GM12878 (cell line): ENCODE results near the gene KLHL3. TPM values are rescaled to one million over a fixed set of nuclear protein-coding genes. Genes with fewer than 3 reads are reported as not detected.
A peak's percentile ranks its signal among the peaks of the same experiment; 100 is the strongest.

Source experiments
- ATAC-seq: fragments of 200-7000 bp; cut with Tn5 transposase; 3 replicates; pipeline ENCODE4 v1.9.1; 2020; ENCODE audit warnings: mild to moderate bottlenecking, moderate library complexity
- BruUV-seq: library from RNA; stranded (reverse); fragments of 400-500 nt; replicated peaks from 2 replicates; lab custom pipeline; 2021; lab: Mats Ljungman, UMichigan
- CTCF ChIA-PET: fragments of 300-600 bp; sonication (Branson Sonifier 250); formaldehyde crosslinking; extraction: SDS; loops from one replicate; lab custom pipeline; 2021; ENCODE audit warnings: inconsistent platforms; lab: Yijun Ruan, JAX
- POLR2A ChIA-PET: fragments of 350-600 bp; formaldehyde crosslinking; extraction: SDS; loops from one replicate; lab custom pipeline; 2021; ENCODE audit warnings: inconsistent platforms; lab: Charles Lee
- RAD21 ChIA-PET: fragments of 300-600 bp; sonication (Branson Sonifier 250); formaldehyde crosslinking; loops from one replicate; lab custom pipeline; 2023; ENCODE audit warnings: antibody characterized with exemption; ENCODE audit not compliant: unreplicated experiment; lab: Charles Lee
- SMC1A ChIA-PET: fragments of 300-600 bp; sonication (Branson Sonifier 250); formaldehyde crosslinking; loops from one replicate; lab custom pipeline; 2023; ENCODE audit not compliant: unreplicated experiment, uncharacterized antibody; lab: Charles Lee
- DNase-seq: peaks from one replicate; pipeline ENCODE4 v3.0.0-alpha.2; 2011; ENCODE audit warnings: low read depth, low spot score
- FAIRE-seq: peaks from 3 replicates; lab custom pipeline; 2011; peaks lifted over from hg19 to GRCh38; lab: Jason Lieb, UNC
- H2AFZ ChIP-seq: 2 replicates; pipeline ENCODE4 v1.6.0; 2011; ENCODE audit warnings: low read depth, low read length, control low read depth; ENCODE audit not compliant: control insufficient read depth
- H3K27ac ChIP-seq: 2 replicates; pipeline ENCODE4 v1.5.1; 2011; ENCODE audit warnings: control low read depth; ENCODE audit not compliant: control insufficient read depth, insufficient read depth
- H3K27me3 ChIP-seq, 2 experiments: replicated peaks in 1 of 2; 2 replicates each; pipeline versions ENCODE4 v1.6.0 to v1.6.1; 2011; ENCODE audit warnings: low read length in 1 of 2; ENCODE audit not compliant: control insufficient read depth in 2 of 2, insufficient read depth in 2 of 2
- H3K36me3 ChIP-seq, 2 experiments: 2 replicates each; pipeline ENCODE4 v1.5.1; 2011; ENCODE audit warnings: low read length in 1 of 2; ENCODE audit not compliant: control insufficient read depth in 2 of 2, insufficient read depth in 2 of 2
- H3K4me1 ChIP-seq: 2 replicates; pipeline ENCODE4 v1.6.1; 2011; ENCODE audit warnings: mild to moderate bottlenecking, low read length, moderate library complexity, mixed read lengths; ENCODE audit not compliant: control insufficient read depth, insufficient read depth
- H3K4me2 ChIP-seq: 2 replicates; pipeline ENCODE4 v1.6.0; 2011; ENCODE audit warnings: control low read depth; ENCODE audit not compliant: control insufficient read depth, insufficient read depth
- H3K4me3 ChIP-seq: fragments of 200-600 bp; sonication (generic); 2 replicates; pipeline ENCODE4 v1.5.1; 2016
- H3K79me2 ChIP-seq: 2 replicates; pipeline ENCODE4 v1.6.0; 2011; ENCODE audit warnings: low read length; ENCODE audit not compliant: control insufficient read depth, insufficient read depth
- H3K9ac ChIP-seq: 2 replicates; pipeline ENCODE4 v1.8.0; 2011; ENCODE audit warnings: low read length, control low read depth, mixed read lengths; ENCODE audit not compliant: control insufficient read depth, insufficient read depth
- H3K9me3 ChIP-seq: replicated peaks from 3 replicates; pipeline ENCODE4 v1.5.1; 2011; ENCODE audit warnings: mild to moderate bottlenecking, low read length; ENCODE audit not compliant: control insufficient read depth, insufficient read depth
- H4K20me1 ChIP-seq: 2 replicates; pipeline ENCODE4 v1.6.0; 2011; ENCODE audit not compliant: control insufficient read depth, insufficient read depth
- BCL11A ChIP-seq: IDR thresholded peaks from 2 replicates; pipeline ENCODE4 v1.6.1; 2011; ENCODE audit warnings: low read depth, low read length
- CBFB ChIP-seq: IDR thresholded peaks from 2 replicates; pipeline ENCODE4 v1.6.1; 2016; ENCODE audit warnings: antibody characterized with exemption, low read depth
- CREB1 ChIP-seq: IDR thresholded peaks from 2 replicates; pipeline ENCODE4 v1.6.1; 2012; ENCODE audit warnings: low read depth, mild to moderate bottlenecking, inconsistent platforms
- EZH2 ChIP-seq: IDR thresholded peaks from 2 replicates; pipeline ENCODE4 v1.6.1; 2012; ENCODE audit warnings: low read depth, mild to moderate bottlenecking, control low read depth, inconsistent platforms, low read length, borderline replicate concordance; ENCODE audit not compliant: control insufficient read depth
- HCFC1 ChIP-seq: fragments of 150-350 bp; IDR thresholded peaks from 2 replicates; pipeline ENCODE4 v1.6.1; 2014; ENCODE audit warnings: low read length
- KAT2A ChIP-seq: conservative IDR thresholded peaks from 2 replicates; pipeline ENCODE4 v1.6.1; 2011; ENCODE audit warnings: low read depth, low read length; ENCODE audit not compliant: control insufficient read depth
- POLR2AphosphoS2 ChIP-seq: IDR thresholded peaks from 2 replicates; pipeline ENCODE4 v1.6.1; 2011; ENCODE audit warnings: low read depth, mild to moderate bottlenecking, low read length, improper control_type of control experiment, moderate library complexity
- POU2F2 ChIP-seq: IDR thresholded peaks from 3 replicates; pipeline ENCODE4 v1.6.1; 2011; ENCODE audit warnings: low read depth, mild to moderate bottlenecking, low read length, borderline replicate concordance
- RBBP5 ChIP-seq: fragments of 200-600 bp; sonication (generic); conservative IDR thresholded peaks from 2 replicates; pipeline ENCODE4 v1.6.1; 2016
- RCOR1 ChIP-seq: conservative IDR thresholded peaks from 2 replicates; pipeline ENCODE4 v1.6.1; 2012; ENCODE audit warnings: low read depth, low read length, improper control_type of control experiment
- SMAD1 ChIP-seq: fragments of 450-650 bp; IDR thresholded peaks from 2 replicates; pipeline ENCODE4 v1.6.1; 2018; ENCODE audit warnings: mild to moderate bottlenecking, low read depth; ENCODE audit not compliant: partially characterized antibody
- SUZ12 ChIP-seq: fragments of 200-600 bp; sonication (generic); IDR thresholded peaks from one replicate; pipeline ENCODE4 v1.6.1; 2018; ENCODE audit warnings: antibody characterized with exemption, mild to moderate bottlenecking; ENCODE audit not compliant: unreplicated experiment
- TAF1 ChIP-seq: IDR thresholded peaks from 2 replicates; pipeline ENCODE4 v1.6.1; 2011; ENCODE audit warnings: mild to moderate bottlenecking, low read depth, low read length, borderline replicate concordance
- TCF12 ChIP-seq: IDR thresholded peaks from 2 replicates; pipeline ENCODE4 v1.6.1; 2011; ENCODE audit warnings: low read depth, mild to moderate bottlenecking, low read length
- WGBS: methylation state at CpG from one replicate; pipeline ENCODE4 v1.1.6; 2016; ENCODE audit warnings: low lambda C conversion rate; ENCODE audit not compliant: insufficient replicate concordance, insufficient coverage; ENCODE audit errors: missing lambda C conversion rate; 5-methylcytosine and 5-hydroxymethylcytosine counted together
- in situ Hi-C: fragments of 300-500 bp; cut with MboI; formaldehyde crosslinking; loops from 9 replicates; pipeline ENCODE4 v1.14.3; 2018; ENCODE audit warnings: mixed read lengths
- intact Hi-C: fragments of 100-400 bp; cut with micrococcal nuclease; formaldehyde crosslinking; loops from one replicate; pipeline ENCODE4 v1.14.2; 2022; ENCODE audit not compliant: unreplicated experiment
- polyA plus RNA-seq, 11 experiments: library from polyadenylated mRNA; depleted of rRNA in 4 of 11; unstranded in 6 of 11; stranded (reverse) in 5 of 11; fragments of >200 nt; fragmentation: Nextera tagmentation in 4 of 11; fragmentation: Illumina TruSeq in 1 of 11; extraction: Ambion mirVana in 4 of 11; extraction: Trizol in 1 of 11; gene quantifications; 1 replicate in 1 of 11; 2 replicates in 10 of 11; pipeline versions ENCODE4 v1.2.1 to v1.2.3, GENCODE V29; 2011 to 2016; ENCODE audit warnings: inconsistent platforms in 2 of 11, missing spikeins in 2 of 11, low read depth in 1 of 11
- total RNA-seq, 4 experiments: library from RNA; depleted of rRNA in 3 of 4; stranded (reverse); fragments of >200 nt in 3 of 4; fragmentation: Illumina TruSeq in 1 of 4; extraction: Trizol in 1 of 4; gene quantifications; 2 replicates each; pipeline versions ENCODE4 v1.2.1 to v1.2.3, GENCODE V29; 2013 to 2021
- TF ChIP-seq, protein P1 (sequence below): fragments of 450-650 bp; IDR thresholded peaks from 2 replicates; pipeline ENCODE4 v1.6.1; 2017; ENCODE audit warnings: mild to moderate bottlenecking, moderate library complexity
- TF ChIP-seq, protein P2 (sequence below): fragments of 450-650 bp; IDR thresholded peaks from 2 replicates; pipeline ENCODE4 v1.6.1; 2017; ENCODE audit warnings: borderline replicate concordance

Gene KLHL3
- total and polyA plus RNA-seq, 10 of the 15 experiments (the other 5 are each of a cell fraction or from before 2014, with no cell fraction given), result 1.7 to 11.7 (median 5.6) TPM

DNA sequence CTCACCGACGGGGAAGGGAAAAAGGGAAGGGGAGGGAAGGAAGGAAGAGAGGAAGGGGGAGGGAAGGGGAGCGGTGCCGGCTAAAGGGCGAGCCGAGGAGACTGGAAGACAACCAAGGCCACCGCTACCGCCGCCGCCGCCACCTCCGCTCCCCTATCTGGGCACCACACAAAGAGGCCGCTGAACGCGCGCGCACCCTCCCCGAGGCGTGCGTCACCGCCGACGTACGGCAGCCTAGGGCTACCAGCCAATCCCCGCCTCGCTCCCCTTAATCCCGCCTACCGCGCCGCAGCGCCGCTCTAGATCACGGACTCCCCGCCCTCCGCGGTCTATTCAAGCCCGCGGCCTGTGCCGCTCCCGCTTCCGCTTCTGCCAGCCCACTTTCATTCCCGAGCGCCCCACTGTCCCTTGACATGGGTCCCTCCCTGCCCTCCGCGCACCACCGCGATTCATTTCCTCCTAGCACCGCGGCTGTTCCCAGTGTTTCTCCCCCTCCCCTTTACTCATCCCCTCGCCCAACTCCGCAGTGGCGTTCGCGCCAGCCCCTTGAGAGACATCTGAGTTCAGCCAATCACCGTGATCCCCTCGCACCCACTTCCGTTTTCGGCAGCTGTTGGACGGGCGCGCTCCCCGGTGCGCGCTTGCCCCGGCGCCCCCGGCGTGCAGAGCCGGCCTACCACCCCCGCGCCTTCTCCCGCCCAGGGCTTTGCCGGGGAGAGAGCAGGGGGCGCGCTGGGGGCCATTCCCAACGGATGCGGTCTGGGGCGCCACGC is 18.5 kb upstream of the KLHL3 start, which contains the start of gene HNRNPA0:
Gene HNRNPA0 (minus strand): TSS at position 176 of the 773 bp plus-strand sequence. CDS start 297 bp downstream, outside the sequence.
- H3K27ac ChIP-seq, result peak within 1 kb of the TSS; percentile 96
- H4K20me1 ChIP-seq, result no peaks in the 10 kb centered on the region
- ATAC-seq (peak; percentile 88), DNase-seq (peak; percentile 88), FAIRE-seq (peak; percentile 54)
- POLR2A ChIA-PET, result interaction anchor here (0.6 to 2.4 kb wide), 11 partner anchors 13 to 599 kb away, joined by 3 to 14 read pairs (median 7); partner anchors contain the start of genes KLHL3 and PKD2L2
- peak within 1 kb of the TSS; percentile 21; the same call in 1 of the 2 replicates for H3K4me2 ChIP-seq
- intact Hi-C loops, result loop anchor here (1.0 to 10.0 kb wide), 3 partner anchors 135 to 710 kb away; partner anchors contain the start of genes EGR1, FAM13B and PKD2L2
- no TSS peak for BruUV-seq
- no peaks in the 10 kb centered on the region; a peak in 1 of 4 replicates for H3K36me3 ChIP-seq
- H3K27me3 ChIP-seq, result no peaks in the 10 kb centered on the region
- in situ Hi-C loops, result no loop called here
- H3K9ac ChIP-seq, result peak within 1 kb of the TSS; percentile 98
- H3K4me1 ChIP-seq, result peaks cover 28% of the 10 kb centered on the region
- no peaks in the 10 kb centered on the region for H3K9me3 ChIP-seq
- H2AFZ ChIP-seq, result peak within 1 kb of the TSS; percentile 91
- peaks cover 48% of the 10 kb centered on the region for H3K79me2 ChIP-seq
- SMC1A ChIA-PET, result interaction anchor here (0.6 to 1.6 kb wide), 5 partner anchors 12 to 254 kb away, joined by 3 to 10 read pairs (median 3); partner anchors contain the start of gene PKD2L2
- CTCF ChIA-PET, result interaction anchor here (1.0 to 3.8 kb wide), 9 partner anchors 12 to 281 kb away, joined by 3 to 22 read pairs (median 5); partner anchors contain the start of gene PKD2L2
- RAD21 ChIA-PET, result interaction anchor here (1.5 to 2.9 kb wide), 4 partner anchors 12 to 276 kb away, joined by 9 to 13 read pairs (median 11); partner anchors contain the start of gene PKD2L2
- H3K4me3 ChIP-seq, result peak within 1 kb of the TSS; percentile 91
- 2% methylated on average over 65 of the region's 79 CpGs for WGBS
- TF ChIP-seq POU2F2, result peak; percentile 65; the same call in 2 of the 3 replicates
- peak; percentile 90 for TF ChIP-seq CREB1
- TF ChIP-seq EZH2, result no peak
- TF ChIP-seq TCF12, result peak; percentile 87
- TF ChIP-seq, protein P1, sequence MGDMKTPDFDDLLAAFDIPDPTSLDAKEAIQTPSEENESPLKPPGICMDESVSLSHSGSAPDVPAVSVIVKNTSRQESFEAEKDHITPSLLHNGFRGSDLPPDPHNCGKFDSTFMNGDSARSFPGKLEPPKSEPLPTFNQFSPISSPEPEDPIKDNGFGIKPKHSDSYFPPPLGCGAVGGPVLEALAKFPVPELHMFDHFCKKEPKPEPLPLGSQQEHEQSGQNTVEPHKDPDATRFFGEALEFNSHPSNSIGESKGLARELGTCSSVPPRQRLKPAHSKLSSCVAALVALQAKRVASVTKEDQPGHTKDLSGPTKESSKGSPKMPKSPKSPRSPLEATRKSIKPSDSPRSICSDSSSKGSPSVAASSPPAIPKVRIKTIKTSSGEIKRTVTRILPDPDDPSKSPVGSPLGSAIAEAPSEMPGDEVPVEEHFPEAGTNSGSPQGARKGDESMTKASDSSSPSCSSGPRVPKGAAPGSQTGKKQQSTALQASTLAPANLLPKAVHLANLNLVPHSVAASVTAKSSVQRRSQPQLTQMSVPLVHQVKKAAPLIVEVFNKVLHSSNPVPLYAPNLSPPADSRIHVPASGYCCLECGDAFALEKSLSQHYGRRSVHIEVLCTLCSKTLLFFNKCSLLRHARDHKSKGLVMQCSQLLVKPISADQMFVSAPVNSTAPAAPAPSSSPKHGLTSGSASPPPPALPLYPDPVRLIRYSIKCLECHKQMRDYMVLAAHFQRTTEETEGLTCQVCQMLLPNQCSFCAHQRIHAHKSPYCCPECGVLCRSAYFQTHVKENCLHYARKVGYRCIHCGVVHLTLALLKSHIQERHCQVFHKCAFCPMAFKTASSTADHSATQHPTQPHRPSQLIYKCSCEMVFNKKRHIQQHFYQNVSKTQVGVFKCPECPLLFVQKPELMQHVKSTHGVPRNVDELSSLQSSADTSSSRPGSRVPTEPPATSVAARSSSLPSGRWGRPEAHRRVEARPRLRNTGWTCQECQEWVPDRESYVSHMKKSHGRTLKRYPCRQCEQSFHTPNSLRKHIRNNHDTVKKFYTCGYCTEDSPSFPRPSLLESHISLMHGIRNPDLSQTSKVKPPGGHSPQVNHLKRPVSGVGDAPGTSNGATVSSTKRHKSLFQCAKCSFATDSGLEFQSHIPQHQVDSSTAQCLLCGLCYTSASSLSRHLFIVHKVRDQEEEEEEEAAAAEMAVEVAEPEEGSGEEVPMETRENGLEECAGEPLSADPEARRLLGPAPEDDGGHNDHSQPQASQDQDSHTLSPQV, result no peak
- 0 out of 2 replicates have a peak, but pooled peaks have one; percentile 44 for TF ChIP-seq RCOR1
- TF ChIP-seq TAF1, result peak; percentile 98
- peak; percentile 85 for TF ChIP-seq CBFB
- no peak for TF ChIP-seq SUZ12
- peak; percentile 73 for TF ChIP-seq SMAD1
- TF ChIP-seq POLR2AphosphoS2, result peak; percentile 67; the same call in 1 of the 2 replicates
- no peak for TF ChIP-seq BCL11A
- TF ChIP-seq HCFC1, result peak; percentile 42
- TF ChIP-seq, protein P2, sequence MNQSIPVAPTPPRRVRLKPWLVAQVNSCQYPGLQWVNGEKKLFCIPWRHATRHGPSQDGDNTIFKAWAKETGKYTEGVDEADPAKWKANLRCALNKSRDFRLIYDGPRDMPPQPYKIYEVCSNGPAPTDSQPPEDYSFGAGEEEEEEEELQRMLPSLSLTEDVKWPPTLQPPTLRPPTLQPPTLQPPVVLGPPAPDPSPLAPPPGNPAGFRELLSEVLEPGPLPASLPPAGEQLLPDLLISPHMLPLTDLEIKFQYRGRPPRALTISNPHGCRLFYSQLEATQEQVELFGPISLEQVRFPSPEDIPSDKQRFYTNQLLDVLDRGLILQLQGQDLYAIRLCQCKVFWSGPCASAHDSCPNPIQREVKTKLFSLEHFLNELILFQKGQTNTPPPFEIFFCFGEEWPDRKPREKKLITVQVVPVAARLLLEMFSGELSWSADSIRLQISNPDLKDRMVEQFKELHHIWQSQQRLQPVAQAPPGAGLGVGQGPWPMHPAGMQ, result 0 out of 2 replicates have a peak, but pooled peaks have one; percentile 3
- TF ChIP-seq KAT2A, result peak; percentile 92
- TF ChIP-seq RBBP5, result 0 out of 2 replicates have a peak, but pooled peaks have one; percentile 35
